K562 treated with DMSO at 1 percent for 48 hours (cell line): ENCODE results near the gene FLT1. TPM values are rescaled to one million over a fixed set of nuclear protein-coding genes. Genes with fewer than 3 reads are reported as not detected.

ENCODE experiments used
- total RNA-seq: library from RNA; unstranded; fragments of 300-600 nt; gene quantifications from 2 replicates; pipeline ENCODE4 v1.2.3, GENCODE V29; 2022; ENCODE audit warnings: low replicate concordance; ENCODE audit errors: extremely low read depth

Gene FLT1, protein sequence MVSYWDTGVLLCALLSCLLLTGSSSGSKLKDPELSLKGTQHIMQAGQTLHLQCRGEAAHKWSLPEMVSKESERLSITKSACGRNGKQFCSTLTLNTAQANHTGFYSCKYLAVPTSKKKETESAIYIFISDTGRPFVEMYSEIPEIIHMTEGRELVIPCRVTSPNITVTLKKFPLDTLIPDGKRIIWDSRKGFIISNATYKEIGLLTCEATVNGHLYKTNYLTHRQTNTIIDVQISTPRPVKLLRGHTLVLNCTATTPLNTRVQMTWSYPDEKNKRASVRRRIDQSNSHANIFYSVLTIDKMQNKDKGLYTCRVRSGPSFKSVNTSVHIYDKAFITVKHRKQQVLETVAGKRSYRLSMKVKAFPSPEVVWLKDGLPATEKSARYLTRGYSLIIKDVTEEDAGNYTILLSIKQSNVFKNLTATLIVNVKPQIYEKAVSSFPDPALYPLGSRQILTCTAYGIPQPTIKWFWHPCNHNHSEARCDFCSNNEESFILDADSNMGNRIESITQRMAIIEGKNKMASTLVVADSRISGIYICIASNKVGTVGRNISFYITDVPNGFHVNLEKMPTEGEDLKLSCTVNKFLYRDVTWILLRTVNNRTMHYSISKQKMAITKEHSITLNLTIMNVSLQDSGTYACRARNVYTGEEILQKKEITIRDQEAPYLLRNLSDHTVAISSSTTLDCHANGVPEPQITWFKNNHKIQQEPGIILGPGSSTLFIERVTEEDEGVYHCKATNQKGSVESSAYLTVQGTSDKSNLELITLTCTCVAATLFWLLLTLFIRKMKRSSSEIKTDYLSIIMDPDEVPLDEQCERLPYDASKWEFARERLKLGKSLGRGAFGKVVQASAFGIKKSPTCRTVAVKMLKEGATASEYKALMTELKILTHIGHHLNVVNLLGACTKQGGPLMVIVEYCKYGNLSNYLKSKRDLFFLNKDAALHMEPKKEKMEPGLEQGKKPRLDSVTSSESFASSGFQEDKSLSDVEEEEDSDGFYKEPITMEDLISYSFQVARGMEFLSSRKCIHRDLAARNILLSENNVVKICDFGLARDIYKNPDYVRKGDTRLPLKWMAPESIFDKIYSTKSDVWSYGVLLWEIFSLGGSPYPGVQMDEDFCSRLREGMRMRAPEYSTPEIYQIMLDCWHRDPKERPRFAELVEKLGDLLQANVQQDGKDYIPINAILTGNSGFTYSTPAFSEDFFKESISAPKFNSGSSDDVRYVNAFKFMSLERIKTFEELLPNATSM (N-terminal part only)
- total RNA-seq = not detected in 2 replicates

DNA sequence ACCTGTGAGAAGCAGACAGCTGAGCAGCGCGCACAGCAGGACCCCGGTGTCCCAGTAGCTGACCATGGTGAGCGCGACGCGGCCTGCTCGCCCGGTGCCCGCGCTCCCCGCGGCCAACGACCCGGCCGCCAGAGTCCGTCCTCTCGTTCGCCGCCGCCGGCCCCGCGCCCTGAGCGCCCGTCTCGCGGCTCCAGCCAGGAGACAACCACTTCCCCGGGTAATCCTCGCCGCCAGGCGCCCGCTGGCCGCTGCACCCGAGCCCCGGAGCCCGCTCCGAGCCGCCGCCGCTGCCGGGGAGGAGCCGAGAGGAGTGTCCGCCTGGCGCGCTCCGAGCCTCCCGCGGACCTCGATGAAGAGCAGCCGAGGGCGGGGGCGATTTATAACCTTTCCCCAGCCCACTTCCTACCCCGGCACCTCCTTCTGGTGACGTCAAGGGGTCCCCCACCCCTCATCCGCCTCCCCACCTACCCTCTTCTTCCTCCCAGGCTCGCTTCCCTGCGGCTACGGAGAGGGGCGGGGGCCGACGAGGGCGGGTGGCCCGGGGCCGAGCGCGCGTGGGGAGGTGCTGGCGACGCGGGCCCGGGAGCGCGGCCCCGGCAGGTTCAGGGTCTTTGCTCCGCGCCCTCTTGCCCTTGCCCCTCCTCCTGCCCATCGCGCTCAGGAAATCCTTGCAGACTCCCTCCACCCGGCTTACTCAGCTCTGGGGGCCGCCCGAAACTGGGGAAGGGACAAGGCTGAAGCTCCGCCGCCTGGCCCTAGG, at the start of gene FLT1:
Gene FLT1, minus strand, starts transcription at position 351 of the 760 bp plus-strand sequence. Its CDS starts 285 bp downstream, at position 66.

Other genes with a start within 250 kb of the FLT1 start
- not detected in 2 replicates for gene POMP, start 164.0 kb upstream of the FLT1 start, total RNA-seq
- not detected in 2 replicates for gene SLC46A3, start 223.8 kb upstream of the FLT1 start, total RNA-seq